HFF-Myc (cell line): ENCODE measurements around the gene UGT2B17.

Source experiments
- DNase-seq: peaks from one replicate; pipeline ENCODE4 v3.0.0-alpha.2; 2011; ENCODE audit warnings: low read depth; ENCODE audit errors: extremely low read depth
- H3K4me3 ChIP-seq: replicated peaks from 2 replicates; pipeline ENCODE4 v1.5.1; 2011; ENCODE audit warnings: low read depth, mild to moderate bottlenecking, control low read depth, low read length
- CTCF ChIP-seq: IDR thresholded peaks from 2 replicates; pipeline ENCODE4 v1.5.1; 2012; ENCODE audit warnings: mild to moderate bottlenecking, low read depth, low read length, control low read depth; ENCODE audit errors: missing control alignments

The UGT2B17 gene

GRCh38 chr4:68597482-68597881 is 21.4 kb upstream of the UGT2B17 start:
- no peak for TF ChIP-seq CTCF
- no peak overlapping the region for H3K4me3 ChIP-seq
- no peak for DNase-seq

- TF ChIP-seq CTCF, result no peak
- no peak overlapping the region for H3K4me3 ChIP-seq
- DNase-seq, result no peak
Measured at GRCh38 chr4:68594678-68595077, 18.6 kb upstream of the UGT2B17 start.

- TF ChIP-seq CTCF, result no peak
- DNase-seq, result no peak
- H3K4me3 ChIP-seq, result no peak overlapping the region
Measured at GRCh38 chr4:68593112-68593511, 17.0 kb upstream of the UGT2B17 start.

- no peak overlapping the region for H3K4me3 ChIP-seq
- no peak for TF ChIP-seq CTCF
- DNase-seq, result no peak
Measured at GRCh38 chr4:68592673-68593072, 16.6 kb upstream of the UGT2B17 start.

- no peak for TF ChIP-seq CTCF
- no peak overlapping the region for H3K4me3 ChIP-seq
- no peak for DNase-seq
Measured at GRCh38 chr4:68591204-68591603, 15.1 kb upstream of the UGT2B17 start.

GRCh38 chr4:68589790-68590189 is 13.7 kb upstream of the UGT2B17 start:
- no peak for DNase-seq
- no peak overlapping the region for H3K4me3 ChIP-seq
- no peak for TF ChIP-seq CTCF

GRCh38 chr4:68582339-68582717 is 6.2 kb upstream of the UGT2B17 start:
- TF ChIP-seq CTCF, result no peak
- no peak for DNase-seq
- no peak overlapping the region for H3K4me3 ChIP-seq
